IPS DF 6.9 (cell line): ENCODE data around the gene ANKLE1.
"Not testable (repeated sequence)": the region's sequence is repeated elsewhere in the genome, so short reads cannot be mapped to it uniquely, and the experiment has no call there.

Experiments used
- DNase-seq: peaks from one replicate; pipeline ENCODE4 v3.0.0-alpha.2; 2013; ENCODE audit warnings: low read depth, low spot score
- H3K27ac ChIP-seq: one replicate; pipeline ENCODE4 v1.5.1; 2013; ENCODE audit warnings: low read length, control low read depth
- H3K27me3 ChIP-seq: 2 replicates; pipeline ENCODE4 v1.6.1; 2013; ENCODE audit warnings: mild to moderate bottlenecking, low read length; ENCODE audit not compliant: control insufficient read depth, insufficient read depth
- H3K36me3 ChIP-seq: 2 replicates; pipeline ENCODE4 v1.6.1; 2013; ENCODE audit warnings: low read length; ENCODE audit not compliant: control insufficient read depth, insufficient read depth
- H3K4me1 ChIP-seq: 2 replicates; pipeline ENCODE4 v1.6.1; 2013; ENCODE audit warnings: low read length; ENCODE audit not compliant: control insufficient read depth, insufficient read depth
- H3K4me3 ChIP-seq: 2 replicates; pipeline ENCODE4 v1.5.1; 2013; ENCODE audit warnings: mild to moderate bottlenecking, low read length
- H3K9me3 ChIP-seq: 2 replicates; pipeline ENCODE4 v1.6.1; 2013; ENCODE audit warnings: low read length, inconsistent platforms; ENCODE audit not compliant: control insufficient read depth, insufficient read depth
- WGBS: extraction: QIAGEN DNeasy Blood & Tissue Kit; methylation state at CpG from one replicate; pipeline ENCODE4 v1.1.7; 2013; ENCODE audit warnings: mixed read lengths, missing lambda C conversion rate; ENCODE audit not compliant: insufficient read length, insufficient coverage; 5-methylcytosine and 5-hydroxymethylcytosine counted together

The ANKLE1 gene

GRCh38 chr19:17266026-17266425, 15.7 kb upstream of the ANKLE1 start:
- H3K36me3 ChIP-seq = no peaks in the 10 kb centered on the region
- H3K4me3 ChIP-seq = no peak overlapping the region
- WGBS = 100% methylated on average over 1 of the region's 7 CpGs
- H3K27ac ChIP-seq = no peak overlapping the region
- H3K9me3 ChIP-seq = no peaks in the 10 kb centered on the region
- no peaks in the 10 kb centered on the region for H3K27me3 ChIP-seq
- H3K4me1 ChIP-seq = 0 out of 2 replicates have a peak, but pooled peaks cover 2% of the 10 kb centered on the region
- no peak for DNase-seq

DNA sequence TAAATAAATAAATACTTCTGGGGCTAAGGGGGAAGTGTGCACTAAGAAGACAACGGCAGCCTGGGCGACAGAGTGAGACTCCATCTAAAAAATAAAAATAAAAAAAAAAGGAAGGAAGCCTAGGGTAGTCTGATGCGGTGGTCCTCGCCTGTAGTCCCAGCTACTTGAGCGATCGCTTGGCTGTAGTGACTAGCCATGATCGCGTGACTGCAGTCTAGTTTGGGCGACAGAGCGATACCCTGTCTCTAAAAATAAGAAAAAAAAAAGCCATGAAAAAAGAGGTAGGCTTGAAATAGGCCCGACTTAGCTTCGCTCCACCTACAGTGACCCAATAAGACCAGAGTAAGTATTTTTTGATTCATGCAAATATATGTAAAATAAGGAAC, 15.1 kb upstream of the ANKLE1 start:
- no peak overlapping the region for H3K27ac ChIP-seq
- no peaks in the 10 kb centered on the region for H3K9me3 ChIP-seq
- no peaks in the 10 kb centered on the region for H3K27me3 ChIP-seq
- WGBS = no CpG with 5 or more reads among the region's 12 CpGs
- H3K4me1 ChIP-seq = 0 out of 2 replicates have a peak, but pooled peaks cover 2% of the 10 kb centered on the region
- peaks cover 5% of the 10 kb centered on the region for H3K36me3 ChIP-seq
- DNase-seq = no peak
- no peak overlapping the region for H3K4me3 ChIP-seq

DNA sequence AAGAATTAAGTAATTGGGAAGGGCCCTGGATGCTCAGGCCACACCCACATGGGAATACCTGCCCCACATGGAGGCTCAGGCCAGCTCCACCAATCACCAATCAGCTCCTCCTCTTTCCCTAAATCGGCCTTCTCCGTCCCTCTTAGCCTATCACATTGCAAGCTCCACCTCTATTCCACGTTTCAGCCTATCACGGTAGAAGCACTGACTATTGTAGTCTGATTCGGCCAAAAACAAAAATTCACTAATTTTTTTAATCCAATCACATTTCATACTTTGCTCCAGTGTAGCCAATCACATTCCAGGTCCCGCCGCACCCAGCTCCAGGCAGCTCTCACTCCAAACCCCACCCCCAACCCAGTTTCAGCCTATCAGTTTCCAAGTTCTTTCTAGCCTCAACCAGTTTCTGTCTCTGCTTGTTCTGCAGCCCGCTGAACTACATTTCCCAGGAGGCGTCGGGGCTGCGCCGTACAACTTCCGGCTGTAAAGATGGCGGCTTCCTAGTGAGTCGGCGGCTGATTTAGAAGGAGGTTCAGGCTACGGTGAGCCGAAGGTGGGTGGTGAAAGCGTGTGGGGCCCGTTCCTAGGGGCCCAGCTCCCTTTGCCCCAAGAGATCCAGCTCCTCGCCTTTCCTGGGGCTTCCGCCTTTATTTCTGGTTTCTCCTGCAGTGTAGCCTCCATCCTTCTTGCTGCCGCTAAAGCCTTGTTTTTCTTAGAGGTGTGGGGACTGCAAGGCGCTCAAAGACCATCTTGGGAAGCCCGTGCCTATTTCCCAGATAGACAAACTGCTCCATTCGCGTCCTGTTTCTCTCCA, 14.5 kb upstream of the ANKLE1 start, which contains the start of gene BABAM1:
Gene BABAM1 (plus strand): TSS at position 469 of the 814 bp plus-strand sequence. CDS start 1,364 bp downstream, outside the sequence.
- H3K9me3 ChIP-seq = no peaks in the 10 kb centered on the region
- H3K4me3 ChIP-seq = peak within 1 kb of the TSS; percentile 99
- H3K4me1 ChIP-seq = 0 out of 2 replicates have a peak, but pooled peaks cover 2% of the 10 kb centered on the region
- WGBS = no CpG with 5 or more reads among the region's 27 CpGs
- peaks cover 6% of the 10 kb centered on the region for H3K36me3 ChIP-seq
- H3K27me3 ChIP-seq = no peaks in the 10 kb centered on the region
- no peak within 1 kb of the TSS for H3K27ac ChIP-seq
- peak; percentile 100 for DNase-seq

DNA sequence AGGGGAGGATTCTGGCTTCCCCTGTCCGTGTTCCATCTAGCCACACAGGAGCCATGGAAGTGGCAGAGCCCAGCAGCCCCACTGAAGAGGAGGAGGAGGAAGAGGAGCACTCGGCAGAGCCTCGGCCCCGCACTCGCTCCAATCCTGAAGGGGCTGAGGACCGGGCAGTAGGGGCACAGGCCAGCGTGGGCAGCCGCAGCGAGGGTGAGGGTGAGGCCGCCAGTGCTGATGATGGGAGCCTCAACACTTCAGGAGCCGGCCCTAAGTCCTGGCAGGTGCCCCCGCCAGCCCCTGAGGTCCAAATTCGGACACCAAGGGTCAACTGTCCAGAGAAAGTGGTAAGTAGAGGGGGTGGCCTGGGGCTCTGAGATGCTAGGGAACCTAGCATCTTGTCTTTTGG, 12.9 kb upstream of the ANKLE1 start:
- Histone ChIP-seq H3K4me1 (0 out of 2 replicates have a peak, but pooled peaks cover 2% of the 10 kb centered on the region), H3K4me3 (no peak overlapping the region), H3K36me3 (peaks cover 11% of the 10 kb centered on the region), H3K27ac (no peak overlapping the region), H3K9me3 (no peaks in the 10 kb centered on the region), H3K27me3 (no peaks in the 10 kb centered on the region)
- WGBS = no CpG with 5 or more reads among the region's 13 CpGs
- DNase-seq = no peak

DNA sequence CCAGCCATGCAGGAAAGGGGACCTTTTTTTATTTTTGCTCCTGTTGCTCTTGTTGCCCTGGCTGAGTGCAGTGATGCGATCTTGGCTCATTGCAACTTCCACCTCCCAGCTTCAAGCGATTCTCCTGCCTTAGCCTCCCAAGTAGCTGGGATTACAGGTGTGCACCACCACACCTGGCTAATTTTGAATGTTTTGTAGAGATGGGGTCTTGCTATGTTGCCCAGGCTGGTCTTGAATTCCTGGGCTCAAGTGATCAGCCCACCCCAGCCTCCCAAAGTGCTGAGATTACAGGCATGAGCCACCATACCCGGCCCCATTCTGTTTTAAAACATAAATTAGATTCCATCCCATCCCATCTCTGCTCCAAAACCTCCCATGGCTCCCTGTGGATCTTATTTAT, 6.8 kb upstream of the ANKLE1 start:
- DNase-seq, H3K27ac ChIP-seq, H3K4me3 ChIP-seq, H3K4me1 ChIP-seq, H3K27me3 ChIP-seq, H3K9me3 ChIP-seq: not testable (repeated sequence)
- WGBS = no CpG with 5 or more reads among the region's 3 CpGs
- peaks cover 33% of the 10 kb centered on the region for H3K36me3 ChIP-seq

- peaks cover 33% of the 10 kb centered on the region for H3K36me3 ChIP-seq
- no peak for DNase-seq
- H3K4me3 ChIP-seq = no peak overlapping the region
- H3K27ac ChIP-seq = no peak overlapping the region
- no peaks in the 10 kb centered on the region for H3K9me3 ChIP-seq
- H3K4me1 ChIP-seq = no peaks in the 10 kb centered on the region
- WGBS = no CpG with 5 or more reads among the region's 19 CpGs
- no peaks in the 10 kb centered on the region for H3K27me3 ChIP-seq
These were observed 6.1 kb upstream of the ANKLE1 start for GRCh38 chr19:17275441-17276175.

- DNase-seq = no peak
- no peak overlapping the region for H3K27ac ChIP-seq
- no peaks in the 10 kb centered on the region for H3K27me3 ChIP-seq
- peaks cover 19% of the 10 kb centered on the region for H3K36me3 ChIP-seq
- WGBS = no CpG with 5 or more reads among the region's 3 CpGs
- no peak overlapping the region for H3K4me3 ChIP-seq
- no peaks in the 10 kb centered on the region for H3K9me3 ChIP-seq
- H3K4me1 ChIP-seq = no peaks in the 10 kb centered on the region; the same call in 1 of the 2 replicates
These were observed 2.3 kb upstream of the ANKLE1 start for GRCh38 chr19:17279436-17279835.

DNA sequence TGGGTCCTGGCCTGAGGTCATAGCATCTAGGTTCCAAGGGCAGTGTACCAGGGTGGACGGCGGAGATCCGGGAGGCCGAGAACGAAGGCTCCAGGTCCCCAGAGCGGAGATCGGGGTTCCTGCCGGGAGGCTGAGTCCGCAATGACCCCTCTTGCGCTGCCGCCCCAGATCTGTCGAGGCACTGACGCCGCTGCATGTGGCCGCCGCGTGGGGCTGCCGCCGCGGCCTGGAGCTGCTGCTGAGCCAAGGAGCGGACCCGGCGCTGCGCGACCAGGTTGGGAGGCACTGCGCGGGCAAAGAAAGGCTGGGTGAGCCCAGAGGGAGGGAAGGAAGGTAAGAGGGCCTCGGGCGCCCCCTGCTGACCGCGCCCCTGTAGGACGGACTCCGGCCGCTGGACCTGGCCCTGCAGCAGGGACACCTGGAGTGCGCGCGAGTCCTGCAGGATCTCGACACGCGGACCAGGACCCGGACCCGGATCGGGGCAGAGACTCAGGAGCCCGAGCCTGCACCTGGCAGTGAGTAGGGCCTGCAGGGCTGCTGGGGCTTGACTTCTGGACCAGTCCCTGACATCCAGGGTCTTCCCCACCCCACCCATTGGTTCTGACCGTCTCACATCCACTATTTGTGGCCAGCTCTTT, 906 bp downstream of the ANKLE1 start:
- Histone ChIP-seq H3K9me3 (no peaks in the 10 kb centered on the region), H3K4me3 (no peak overlapping the region), H3K4me1 (no peaks in the 10 kb centered on the region; the same call in 1 of the 2 replicates), H3K27ac (no peak overlapping the region), H3K27me3 (no peaks in the 10 kb centered on the region), H3K36me3 (peaks cover 7% of the 10 kb centered on the region)
- DNase-seq = no peak
- no CpG with 5 or more reads among the region's 45 CpGs for WGBS

DNA sequence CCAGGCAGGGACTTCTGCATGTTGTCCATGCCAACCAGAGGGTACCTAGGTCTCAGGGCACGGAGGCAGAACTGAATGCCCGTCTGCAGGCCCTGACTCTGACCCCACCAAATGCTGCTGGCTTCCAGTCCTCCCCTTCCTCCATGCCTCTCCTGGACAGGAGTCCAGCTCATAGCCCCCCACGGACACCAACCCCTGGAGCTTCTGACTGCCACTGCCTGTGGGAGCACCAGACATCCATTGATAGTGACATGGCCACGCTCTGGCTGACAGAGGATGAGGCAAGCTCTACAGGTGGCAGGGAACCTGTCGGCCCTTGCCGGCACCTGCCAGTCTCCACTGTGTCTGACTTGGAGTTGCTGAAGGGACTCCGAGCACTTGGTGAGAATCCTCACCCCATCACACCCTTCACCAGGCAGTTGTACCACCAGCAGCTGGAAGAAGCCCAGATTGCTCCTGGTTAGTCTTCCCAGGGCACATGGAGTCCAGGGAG, 1.8 kb downstream of the ANKLE1 start:
- no peaks in the 10 kb centered on the region for H3K9me3 ChIP-seq
- H3K36me3 ChIP-seq = peaks cover 7% of the 10 kb centered on the region
- no peaks in the 10 kb centered on the region; the same call in 1 of the 2 replicates for H3K4me1 ChIP-seq
- H3K4me3 ChIP-seq = no peak overlapping the region
- no CpG with 5 or more reads among the region's 7 CpGs for WGBS
- no peaks in the 10 kb centered on the region for H3K27me3 ChIP-seq
- H3K27ac ChIP-seq = no peak overlapping the region
- DNase-seq = no peak
